H4 (cell line): ENCODE measurements around the gene ARHGEF7. TPM values are rescaled to one million over a fixed set of nuclear protein-coding genes. Genes with fewer than 3 reads are reported as not detected.

Experiments
- DNase-seq: peaks from one replicate; pipeline ENCODE4 v3.0.0-alpha.2; 2015; ENCODE audit warnings: low spot score
- total RNA-seq: library from RNA; depleted of rRNA; stranded (reverse); fragments of >200 nt; shearing (Covaris generic); gene quantifications from 2 replicates; pipeline ENCODE4 v1.2.3, GENCODE V29; 2014

ARHGEF7 gene
- total RNA-seq, 1 experiment from 2014 or later = 8.5 TPM

DNA sequence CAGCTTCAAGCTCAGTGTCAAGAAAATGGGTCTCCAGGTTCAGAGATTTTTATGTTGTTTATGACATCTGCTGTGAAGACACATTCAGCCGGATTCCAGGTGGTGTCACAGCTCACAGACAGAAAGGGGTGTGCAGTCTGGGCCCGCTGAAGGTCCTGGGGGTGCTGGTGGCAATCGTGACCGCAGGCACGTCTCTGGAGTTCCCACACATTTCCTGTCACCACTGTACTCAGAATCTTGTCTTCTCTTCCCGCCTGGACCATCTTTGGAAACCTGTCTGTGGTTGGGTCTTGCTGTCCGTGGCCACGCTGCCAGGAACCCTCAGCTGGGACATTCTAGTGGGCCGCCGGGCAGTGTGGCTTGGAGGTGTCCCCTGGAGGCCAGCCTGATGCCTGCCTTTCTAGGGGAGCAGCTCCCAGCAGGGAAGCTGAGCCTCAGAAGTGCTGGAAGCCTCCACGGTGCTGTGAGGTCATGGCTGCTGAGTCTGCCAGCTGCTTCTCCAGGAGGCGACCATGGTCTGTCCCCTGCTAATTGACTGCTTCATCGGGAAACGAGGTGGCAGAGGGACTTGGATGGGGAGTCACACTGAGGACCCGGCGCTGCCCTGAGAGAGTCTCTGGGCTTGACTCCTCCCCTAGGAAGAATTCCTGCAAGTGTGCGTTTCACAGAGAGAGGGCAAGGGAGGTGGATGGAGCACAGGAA, 209.0 kb downstream of the ARHGEF7 start:
- no peak for DNase-seq

DNA sequence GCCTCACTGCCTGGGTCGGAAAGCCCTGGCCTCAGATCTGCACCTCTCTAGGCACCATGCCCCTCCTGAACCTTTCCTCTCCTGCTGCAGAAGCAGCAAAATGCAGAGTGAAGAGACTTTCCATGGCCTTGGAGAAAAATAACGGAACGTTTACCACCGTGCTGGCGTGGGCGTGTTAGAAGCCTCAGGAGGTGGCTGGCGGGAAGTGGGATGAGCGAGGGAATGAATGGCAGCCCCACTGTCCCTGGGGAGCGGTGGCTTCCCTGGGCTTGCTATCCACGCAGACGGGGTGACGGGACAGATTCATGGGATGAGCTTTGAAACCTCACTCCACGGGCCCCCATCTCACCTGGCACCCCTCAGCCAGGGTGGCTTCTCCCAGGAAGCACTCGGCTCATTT, 209.6 kb downstream of the ARHGEF7 start:
- no peak for DNase-seq

DNA sequence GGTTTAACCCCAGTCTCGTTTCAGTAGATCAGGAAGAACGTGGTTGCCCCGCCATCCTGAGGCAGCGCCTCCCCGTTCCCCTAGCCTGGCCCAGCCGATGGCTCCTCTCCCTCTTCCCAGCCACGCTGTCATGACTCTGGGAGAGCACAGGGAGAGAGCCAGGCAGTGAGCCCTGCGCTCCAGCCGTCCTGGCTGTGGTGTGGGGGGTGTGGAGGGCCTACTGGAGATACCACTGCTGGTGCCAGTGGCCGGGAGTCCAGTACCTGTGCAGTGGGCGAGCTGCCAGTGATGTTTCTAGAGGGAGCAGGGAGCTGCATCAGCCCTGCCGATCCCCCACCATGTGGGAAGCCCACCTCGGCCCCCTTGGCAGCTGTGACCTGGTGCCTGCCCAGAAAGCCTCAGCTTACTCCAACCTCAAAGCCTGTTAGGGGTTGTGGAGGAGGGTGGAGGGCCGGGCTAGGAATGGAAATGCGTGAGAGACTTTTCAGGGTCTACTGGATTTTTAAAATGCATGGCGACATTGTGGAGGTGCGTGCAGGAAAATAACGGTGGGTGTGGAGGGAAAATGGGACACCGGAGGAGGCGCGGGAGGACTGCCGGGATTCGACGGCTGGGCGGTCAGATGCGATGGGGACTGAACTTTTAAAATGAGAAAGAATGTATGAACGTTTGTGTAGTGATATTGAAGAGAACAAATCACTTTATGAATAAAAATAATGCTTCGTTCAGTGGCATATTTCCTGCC, 210.2 kb downstream of the ARHGEF7 start:
- no peak for DNase-seq

DNA sequence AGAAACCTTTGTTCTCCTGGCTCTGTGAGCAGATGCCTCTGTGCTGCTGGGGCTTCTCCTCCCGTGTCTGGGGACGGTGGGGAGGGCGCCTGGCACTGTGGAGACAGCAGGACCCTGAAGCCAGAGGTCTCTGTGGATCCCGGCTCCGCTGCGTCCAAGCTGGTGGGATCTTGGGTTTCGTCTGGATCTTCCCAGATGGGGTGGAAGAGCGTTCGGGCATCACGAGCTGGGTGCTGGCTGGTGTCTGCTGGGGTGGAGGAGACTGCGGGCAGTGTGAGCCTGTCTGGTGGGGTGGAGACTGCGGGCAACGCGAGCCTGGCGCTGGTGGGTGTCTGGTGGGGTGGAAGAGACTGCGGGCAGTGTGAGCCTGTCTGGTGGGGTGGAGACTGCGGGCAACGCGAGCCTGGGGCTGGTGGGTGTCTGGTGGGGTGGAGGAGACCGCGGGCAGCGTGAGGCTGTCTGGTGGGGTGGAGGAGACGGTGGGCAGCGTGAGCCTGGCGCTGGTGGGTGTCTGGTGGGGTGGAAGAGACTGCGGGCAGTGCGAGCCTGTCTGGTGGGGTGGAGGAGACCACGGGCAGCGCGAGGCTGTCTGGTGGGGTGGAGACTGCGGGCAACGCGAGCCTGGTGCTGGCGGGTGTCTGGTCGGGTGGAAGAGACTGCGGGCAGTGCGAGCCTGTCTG, 211.0 kb downstream of the ARHGEF7 start:
- DNase-seq = no peak

DNA sequence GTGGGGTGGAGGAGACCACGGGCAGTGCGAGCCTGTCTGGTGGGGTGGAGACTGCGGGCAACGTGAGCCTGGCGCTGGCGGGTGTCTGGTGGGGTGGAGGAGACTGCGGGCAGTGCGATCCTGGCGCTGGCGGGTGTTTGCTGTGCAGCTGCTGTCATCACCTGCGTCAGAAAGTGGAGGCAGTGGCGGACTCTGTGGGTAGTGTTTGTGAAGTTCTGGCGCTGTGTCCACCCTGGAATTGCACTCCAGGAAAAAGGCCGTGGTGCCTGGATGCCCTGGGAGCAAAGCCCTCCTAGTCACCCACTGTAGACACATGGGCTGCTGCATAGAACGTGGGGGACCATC, 211.5 kb downstream of the ARHGEF7 start:
- DNase-seq = no peak

DNA sequence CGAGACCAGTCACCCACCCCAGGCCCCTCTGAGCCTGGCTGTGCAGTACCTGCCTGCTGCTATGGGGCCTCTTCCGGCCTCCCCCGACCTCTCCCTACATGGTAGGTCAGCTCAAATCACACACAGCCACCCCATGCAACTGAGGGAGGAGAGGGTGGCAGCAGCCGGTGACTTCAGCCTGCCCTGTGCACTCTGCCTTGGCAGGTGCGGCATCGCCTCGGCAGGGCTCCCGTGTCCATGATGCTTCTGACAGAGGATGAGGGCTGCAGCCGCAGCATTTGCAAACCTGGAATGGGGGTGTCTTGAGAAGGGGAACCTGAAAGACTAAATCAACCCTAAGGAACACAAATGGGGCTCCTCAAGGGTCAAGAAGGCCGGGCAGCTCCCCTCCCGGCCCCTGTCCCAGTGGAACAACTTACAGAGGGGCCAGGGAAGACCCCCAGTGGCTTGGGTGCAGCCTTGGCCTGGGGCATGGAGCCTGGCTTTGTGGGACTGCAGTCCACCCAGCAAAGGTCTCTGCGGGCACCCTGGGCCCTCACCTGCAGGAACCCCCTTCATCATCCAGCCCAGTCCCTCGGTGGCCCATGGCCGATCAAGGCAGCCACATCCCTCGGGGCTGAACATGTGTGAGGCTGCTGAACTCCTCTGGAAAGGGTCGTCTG, 212.0 kb downstream of the ARHGEF7 start:
- no peak for DNase-seq

DNA sequence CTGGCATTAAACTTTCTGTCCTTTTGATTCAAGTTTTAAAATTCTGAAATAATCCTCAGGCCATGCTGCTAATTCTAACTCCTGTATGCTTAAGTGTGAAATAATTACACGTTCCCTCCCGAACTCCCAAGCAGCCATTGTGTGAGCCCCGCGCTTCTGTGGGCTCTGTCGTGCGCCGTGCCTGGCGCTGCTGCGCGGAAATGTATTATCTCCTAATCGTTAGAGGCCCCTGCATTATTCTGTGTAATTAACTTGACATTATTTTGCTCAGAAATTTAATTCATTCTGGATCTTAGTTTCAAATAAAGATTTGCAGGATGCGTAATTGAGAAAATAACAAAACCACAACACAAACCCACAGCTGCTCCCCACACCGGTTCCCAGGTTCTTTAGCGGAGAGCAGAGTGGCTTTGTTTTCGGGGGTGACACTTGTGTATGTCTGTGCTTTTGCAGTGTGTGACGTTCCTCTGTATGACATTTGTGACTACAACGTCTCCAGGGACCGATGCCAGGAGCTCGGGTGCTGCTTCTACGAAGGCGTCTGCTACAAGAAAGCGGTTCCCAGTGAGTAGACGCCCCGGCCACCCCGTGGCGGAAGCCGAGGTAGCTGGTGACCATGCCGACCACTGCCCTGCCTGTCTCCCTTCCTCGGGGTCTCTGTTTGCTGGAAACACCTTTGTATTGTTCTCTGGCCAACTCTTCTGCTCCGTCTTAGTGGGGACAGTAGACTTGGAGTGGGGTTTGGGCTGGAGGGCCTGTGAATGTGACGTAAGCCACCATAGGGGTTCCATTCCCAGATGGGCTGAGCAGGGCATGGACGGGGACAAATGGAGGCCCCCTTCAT, 212.8 kb downstream of the ARHGEF7 start:
- DNase-seq = no peak

DNA sequence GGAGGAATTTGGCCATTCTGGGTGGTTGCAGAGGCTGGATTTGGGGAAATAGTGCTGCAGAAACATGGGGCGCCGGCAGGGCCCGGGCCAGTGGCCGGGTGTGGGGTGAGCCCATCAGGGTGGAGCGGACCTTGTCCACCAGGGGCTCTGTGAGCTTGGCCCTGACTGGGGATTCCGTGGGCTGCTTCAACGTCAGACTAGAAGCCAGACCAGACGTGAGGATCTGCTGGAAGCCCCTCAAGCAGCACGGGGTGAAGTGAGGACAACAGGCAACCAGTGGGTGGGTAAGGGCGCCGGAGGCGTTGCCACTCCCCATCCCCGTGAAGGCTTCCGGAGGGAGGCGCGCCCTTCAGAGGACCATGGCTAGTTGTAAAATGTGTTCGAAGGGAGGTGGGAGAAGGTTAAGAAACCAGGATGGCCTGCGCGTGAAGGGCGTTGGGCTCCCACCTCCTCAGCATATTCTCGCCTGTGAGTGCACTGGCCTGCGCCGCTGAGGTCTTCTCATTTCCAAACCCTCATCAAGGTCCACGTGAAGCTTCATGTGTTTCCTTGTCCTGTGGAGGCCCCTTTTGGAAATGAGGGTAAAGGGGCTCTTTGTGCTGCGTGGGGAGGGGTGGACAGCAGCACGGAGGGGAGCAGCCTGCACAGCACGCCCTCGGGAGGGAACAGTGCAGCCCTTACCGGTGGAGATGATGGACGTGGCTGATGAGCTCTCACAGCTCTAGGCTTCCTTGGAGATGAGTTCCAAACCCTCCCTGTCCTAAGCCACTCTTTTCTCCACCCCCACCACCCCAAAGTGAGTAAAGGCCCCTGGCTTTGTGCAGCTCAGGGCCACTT, 213.7 kb downstream of the ARHGEF7 start:
- no peak for DNase-seq

DNA sequence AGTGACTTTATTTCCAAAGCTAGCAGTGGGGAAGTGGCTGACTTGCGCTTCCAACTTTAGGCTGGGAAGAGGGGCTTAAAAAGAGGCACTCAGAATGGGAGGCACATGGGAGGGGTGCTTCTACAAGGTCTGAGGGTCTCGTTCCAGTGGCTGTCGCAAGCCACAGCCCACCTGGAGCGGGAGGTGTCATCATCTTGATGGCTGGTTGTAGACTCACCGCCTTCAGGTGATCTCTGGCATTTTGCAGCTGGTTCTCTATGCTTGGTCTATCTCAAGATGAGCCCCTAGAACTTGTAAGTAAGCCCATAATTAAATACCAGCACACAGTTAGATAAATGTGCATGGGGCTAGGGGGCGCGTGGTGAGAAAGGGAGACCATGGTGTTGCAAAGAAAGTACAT, 214.5 kb downstream of the ARHGEF7 start:
- DNase-seq = no peak

DNA sequence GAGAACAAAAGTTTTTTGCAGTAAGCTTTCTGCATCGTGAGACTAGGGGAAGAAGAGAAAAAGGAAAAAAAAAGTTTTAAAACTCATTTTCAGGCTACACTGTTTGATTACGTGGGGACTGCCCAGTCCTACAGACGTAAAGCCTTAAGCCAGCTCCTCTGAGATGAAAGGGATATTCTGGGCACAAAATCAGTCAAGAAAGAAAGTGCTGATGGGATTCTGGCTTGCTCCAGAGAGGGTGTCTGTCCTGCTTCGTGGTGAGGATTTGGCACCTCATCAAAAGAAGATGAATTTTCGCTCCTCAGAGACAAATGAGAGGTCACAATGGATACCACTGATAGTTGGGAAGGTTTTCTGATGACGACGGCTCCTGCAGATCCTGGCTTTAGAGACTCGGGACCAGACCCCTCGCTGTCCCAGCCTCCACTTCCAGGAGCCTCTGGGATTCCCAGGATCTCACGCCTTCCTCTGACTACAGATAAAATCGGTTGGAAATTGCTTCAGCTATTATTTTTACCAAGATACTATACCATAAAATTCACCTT, 215.0 kb downstream of the ARHGEF7 start:
- DNase-seq = no peak

DNA sequence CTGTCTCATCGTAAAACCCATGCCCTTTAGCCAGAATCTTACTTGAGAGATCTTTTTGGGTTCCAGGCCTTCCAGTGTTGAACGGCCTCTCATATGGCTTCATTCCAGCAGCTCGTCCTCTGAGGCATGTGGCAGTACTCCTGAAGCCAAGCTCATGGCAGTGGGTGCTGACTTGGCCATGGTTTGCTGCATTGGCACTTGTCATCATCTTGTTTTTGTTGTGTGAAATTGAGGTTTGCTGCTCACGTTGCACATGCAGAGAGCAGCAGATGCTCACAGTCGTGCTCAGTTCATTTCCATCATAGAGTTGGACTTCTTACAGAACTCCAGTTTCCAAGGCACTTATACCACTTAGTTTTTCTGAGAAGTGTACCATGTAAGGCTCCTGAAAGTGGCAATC, 220.2 kb downstream of the ARHGEF7 start:
- DNase-seq = no peak

DNA sequence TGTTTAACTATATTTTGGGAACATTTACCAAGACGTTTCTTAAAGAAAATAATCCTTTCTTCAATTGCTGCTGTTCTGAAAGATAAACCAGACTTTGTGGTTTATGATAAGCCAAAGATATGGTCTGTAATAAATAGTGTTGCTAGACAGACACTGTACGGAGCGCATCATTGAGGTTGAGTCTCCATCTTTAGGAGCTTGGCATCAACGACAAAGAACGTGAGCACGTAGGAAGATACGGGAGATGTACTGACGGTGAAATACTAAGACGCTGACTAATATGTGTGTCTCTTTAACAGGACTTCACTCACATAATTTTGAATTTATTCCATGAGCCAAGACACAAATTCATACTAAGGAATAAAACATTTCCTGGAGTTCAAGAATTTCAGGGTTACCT, 221.6 kb downstream of the ARHGEF7 start:
- no peak for DNase-seq

DNA sequence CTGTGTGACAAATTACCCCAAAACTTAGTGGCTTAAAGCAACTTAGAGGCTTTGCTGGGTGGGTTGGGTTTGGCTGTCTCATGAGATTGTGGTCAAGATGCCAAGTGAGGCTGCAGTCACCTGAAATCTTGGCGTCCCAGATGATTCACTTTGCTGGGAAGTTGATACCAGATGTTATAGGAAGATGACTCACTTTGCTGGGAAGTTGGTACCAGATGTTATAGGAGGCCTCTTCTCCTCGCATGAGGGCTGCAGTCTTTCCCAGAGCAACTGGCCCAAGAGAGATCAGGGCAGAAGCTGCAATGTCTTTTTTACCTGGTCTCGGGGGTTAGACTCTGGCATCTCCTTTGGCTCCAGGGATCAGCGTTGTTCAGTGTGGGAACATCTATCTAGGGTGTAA, 222.1 kb downstream of the ARHGEF7 start:
- peak; percentile 51 for DNase-seq

DNA sequence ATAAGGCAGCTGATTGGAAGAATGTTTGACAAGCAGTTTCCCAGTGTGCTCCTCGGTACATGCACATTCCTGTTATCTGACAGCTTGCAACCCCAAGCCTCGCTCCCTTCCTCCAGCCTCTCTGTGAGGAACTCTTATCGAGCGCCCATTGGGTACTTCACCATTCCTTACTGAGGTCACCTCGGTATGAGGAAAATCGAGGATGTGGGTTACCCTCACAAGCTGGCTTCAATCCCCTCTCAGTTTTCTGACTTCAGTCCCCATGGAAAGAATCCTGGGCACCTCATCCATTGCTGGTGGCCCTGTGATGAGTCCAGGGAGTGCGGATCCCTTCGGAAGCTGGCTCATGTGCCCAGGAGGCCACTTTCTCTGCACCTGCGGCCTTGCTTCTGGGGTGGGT, 222.6 kb downstream of the ARHGEF7 start:
- no peak for DNase-seq

DNA sequence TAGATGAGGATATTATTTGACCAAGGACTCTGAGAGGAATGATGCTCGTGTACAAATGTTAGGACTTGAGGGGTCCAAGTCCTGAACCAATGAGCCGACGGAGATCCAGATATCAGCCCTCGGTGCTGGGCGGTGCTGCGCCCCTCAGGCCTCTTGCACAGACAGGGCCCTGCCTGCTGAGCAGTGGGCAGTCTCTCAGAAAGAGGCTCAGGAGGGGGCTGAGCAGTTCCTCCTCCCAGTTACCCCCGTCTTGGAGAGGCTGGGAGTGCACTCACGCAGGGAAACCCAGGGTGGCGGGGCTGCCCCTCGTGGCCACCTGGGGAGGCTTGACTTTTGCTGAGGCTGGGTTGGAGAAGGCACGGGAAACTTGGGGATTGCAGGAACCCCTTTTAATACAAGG, 223.7 kb downstream of the ARHGEF7 start:
- DNase-seq = no peak

DNA sequence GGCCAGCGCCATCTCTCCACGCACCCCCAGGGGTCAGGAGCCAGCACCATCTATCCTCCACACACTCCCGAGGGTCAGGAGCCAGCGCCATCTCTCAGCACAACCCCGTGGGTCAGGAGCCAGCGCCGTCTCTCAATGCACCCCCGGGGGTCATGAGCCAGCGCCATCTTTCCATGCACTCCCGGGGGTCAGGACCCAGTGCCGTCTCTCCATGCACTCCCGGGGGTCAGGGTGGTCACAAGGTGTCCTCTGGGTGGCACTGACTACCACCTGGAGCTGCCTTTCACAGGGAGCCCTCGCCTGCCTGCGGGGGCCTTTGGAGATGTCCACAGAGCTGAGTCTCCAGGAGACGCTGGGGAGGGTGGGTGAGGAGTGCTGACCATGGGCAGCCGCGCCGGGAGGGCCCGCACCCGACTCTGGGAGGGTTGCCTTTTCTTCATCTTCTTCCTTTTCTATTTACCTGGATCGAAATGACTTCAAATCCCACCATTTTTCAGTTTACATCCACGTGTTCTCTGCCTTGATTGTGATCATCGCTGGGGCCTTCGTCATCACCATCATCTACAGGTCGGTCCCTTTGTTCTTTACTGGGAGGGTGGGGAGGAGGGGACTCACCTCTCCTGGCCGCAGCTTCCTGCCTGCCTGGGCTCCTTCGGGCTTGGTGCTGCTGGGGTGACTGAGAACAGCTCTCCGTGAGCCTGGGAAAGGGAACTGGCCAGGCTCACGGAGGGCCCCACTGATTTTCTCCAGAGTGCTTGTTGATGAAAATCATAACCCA, 224.4 kb downstream of the ARHGEF7 start:
- DNase-seq = no peak

DNA sequence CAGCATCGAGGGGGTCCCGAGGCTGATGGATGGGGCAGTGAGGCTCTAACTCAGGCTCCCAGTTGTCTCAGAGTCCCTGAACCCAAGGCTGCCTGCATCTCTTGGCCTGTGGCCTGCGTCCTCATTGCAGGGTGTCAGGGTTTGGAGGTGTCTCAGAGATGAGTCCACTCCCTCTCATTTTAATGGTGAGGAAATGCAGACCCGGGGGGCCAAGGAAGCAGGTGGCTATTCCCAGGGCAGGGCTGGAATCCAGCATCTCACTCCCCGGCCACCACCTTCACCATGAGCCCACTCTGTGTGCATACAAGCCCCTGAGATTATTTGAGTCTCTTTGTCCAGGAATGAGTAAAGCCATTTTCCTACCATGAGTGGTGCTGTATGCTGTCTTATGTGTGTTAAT, 226.8 kb downstream of the ARHGEF7 start:
- DNase-seq = no peak

DNA sequence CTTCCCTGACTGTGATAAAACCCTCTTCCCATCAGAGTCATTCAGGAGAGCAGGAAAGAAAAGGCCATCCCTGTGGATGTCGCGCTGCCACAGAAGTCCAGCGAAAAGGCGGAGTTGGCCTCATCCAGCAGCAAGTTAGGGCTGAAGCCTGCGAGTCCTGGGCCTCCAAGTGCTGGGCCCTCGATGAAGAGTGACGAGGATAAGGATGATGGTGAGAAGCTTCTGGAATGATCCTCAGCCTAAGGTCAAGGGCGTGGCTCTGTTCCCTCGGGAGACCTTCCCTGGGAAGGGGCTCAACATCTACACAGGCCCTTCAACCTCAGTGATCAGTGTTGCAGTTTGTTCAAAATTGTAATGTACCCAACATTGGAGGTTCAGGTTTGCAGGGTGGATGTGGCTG, 227.6 kb downstream of the ARHGEF7 start:
- no peak for DNase-seq

DNA sequence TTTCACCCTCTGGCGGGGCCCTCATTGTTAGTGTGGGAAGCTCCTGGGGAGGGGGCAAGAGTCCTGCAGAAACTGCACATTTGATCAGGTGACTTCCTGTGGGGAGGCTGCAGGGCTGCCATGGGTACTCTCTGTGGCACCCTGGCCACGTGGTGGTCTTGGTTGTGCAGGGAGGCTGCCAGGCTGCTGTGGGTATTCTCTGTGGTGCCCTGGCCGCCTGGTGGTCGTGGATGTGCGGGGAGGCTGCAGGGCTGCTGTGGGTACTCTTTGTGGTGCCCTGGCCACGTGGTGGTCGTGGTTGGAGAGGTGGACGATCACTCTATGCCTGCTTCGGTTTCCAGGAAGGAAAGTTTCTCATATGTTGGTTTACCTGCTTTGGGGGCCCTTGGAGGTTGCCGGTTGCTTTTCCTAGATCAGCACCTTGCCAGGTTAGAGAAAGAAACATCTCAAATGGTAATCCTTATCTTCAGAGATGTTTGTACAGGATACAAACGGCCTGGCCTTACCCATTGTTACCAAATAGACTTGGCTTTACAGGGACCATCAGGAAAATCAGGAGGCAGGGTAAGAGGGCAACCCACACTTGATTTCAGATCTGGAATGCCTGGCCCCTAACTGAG, 228.2 kb downstream of the ARHGEF7 start:
- DNase-seq = no peak
